Activated CD4-positive, CD25-positive, alpha-beta regulatory T cell (primary cell): ENCODE data around the gene TSPAN3.

Experiments
- DNase-seq, 4 experiments: peaks; one replicate each; lab custom pipeline; 2025; lab: John Stamatoyannopoulos, UW

TSPAN3 gene

DNA sequence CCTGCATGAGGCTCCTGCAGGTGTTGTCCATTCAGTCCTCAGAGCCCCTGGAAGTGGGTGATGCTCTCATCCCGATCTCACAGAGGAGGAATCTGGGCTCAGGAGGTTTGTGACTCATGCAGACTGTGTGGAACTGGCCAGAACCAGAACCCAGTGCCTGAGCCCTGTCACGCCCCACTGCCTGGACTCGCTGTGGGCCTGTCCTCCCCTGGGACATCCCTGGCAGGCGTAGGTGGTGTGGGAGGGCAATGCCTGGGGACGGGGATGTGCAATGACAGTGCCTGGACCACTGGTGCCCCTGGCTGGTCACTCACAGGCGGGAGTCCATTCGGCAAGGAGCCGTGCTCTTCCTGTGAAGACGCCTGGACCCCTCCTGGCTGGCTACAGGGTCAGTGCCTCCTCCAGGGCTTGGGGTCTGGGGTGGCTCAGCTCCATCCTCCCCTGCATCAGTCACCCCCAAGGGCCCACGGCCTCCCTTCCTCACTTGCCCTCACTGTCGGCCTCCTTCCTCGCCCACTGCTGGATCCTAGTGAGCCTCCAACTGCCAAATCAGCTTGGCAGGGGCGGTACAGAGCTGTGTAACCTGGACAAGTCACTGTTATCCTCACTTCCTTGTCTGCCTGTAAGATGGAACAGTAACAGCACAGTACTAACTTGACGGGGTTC is 61.1 kb downstream of the TSPAN3 start:
- DNase-seq: no peak

DNA sequence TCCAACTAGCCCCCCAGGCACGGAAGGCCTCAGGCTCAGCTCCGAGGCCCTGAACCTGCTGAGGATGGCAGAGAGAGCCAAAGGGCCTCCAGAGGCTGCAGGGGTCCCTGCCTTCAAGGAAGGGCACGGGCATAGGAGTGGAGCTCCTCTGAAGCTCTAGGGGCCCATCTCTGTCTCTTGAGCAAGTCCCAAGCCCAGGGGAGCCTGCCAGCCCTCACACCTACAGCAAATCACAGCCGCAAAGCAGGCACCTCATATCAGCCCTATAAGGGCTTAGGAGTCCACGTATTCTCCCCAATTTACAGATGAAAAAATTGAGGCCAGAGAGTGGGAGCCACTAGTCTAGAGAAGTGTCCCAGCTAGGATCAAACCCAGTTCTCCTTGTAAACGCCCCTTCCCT is 61.7 kb downstream of the TSPAN3 start:
- DNase-seq: no peak

DNA sequence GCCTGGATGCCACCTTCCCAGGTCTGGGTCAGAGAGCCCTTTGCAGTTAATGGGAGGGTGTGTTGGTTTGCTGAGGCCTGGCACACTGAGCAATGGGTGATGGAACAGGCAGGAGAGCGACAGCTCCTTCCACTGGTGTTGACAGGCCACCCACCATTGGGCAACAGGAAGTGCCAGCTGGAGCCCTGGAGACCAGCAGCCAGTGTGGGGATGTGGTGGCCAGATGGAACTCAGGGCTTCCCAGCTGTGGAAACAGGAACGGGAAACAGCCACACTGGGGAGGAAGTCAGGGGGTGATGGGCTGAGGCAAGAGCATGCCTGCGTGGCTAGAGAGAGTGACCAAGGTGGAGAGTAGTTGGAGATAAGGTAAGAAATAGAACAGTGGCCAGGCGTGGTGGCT is 66.7 kb downstream of the TSPAN3 start:
- no peak for DNase-seq

DNA sequence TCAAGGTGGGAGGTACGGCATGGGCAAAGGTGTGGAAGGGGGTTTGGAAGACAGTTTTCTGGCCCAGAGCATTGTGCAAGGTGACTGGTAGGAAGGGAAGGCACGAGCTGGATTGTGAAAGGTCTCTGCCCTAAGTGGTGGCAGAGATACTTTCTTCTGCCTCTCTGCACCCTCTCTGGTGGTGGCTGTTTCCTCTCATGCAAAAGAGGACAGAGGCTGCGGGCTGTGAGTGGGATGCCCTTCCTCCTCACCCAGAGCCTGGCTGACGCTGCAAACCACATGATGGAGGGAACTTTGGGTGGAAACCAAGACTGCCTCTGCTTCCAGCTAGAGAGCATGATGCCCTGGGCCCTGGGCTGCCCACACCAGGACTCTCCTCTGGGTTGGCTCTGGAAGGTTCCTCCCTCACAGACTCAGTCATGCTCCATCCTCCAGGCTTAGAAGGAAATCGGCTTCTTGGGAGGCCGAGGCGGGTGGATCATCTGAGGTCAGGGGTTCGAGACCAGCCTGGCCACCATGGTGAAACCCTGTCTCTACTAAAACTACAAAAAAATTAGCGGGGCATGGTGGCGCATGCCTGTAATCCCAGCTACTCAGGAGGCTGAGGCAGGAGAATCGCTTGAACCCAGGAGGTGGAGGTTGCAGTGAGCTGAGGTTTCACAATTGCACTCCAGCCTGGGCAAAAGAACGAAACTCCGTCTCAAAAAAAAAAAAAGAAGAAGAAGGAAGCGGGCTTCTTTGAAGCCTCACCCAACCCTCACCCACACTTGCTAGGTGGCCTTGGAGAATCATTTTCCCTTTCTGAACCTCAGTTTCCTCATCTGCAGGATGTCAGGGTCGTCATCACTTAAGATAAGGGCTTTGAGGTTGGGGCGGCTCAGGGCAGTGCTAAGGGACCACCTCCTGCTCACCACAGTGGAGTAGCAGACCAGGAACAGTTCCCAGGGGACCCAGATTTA is 67.7 kb downstream of the TSPAN3 start:
- peak in 2 of 4 experiments; percentile 13 to 31 for DNase-seq

DNA sequence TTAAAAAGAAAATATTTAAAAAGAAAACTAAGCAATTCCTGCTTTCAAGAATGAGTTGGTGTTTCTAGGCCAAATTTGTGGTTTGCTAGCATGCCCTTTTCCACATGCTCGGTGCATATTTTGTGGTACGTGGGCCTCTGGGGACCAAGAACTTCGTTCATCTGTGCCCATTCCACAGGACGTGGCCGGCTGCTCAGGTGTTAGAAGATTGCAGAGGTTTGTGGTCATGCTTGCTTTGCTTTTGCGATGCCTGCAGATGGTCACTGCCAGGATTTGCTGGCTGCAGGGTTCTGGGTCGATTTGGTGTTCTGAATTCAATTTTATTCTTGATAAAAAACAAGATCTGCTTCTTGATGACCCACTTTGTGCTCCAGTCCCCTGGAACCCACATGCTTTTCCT is 68.5 kb downstream of the TSPAN3 start:
- DNase-seq: no peak

DNA sequence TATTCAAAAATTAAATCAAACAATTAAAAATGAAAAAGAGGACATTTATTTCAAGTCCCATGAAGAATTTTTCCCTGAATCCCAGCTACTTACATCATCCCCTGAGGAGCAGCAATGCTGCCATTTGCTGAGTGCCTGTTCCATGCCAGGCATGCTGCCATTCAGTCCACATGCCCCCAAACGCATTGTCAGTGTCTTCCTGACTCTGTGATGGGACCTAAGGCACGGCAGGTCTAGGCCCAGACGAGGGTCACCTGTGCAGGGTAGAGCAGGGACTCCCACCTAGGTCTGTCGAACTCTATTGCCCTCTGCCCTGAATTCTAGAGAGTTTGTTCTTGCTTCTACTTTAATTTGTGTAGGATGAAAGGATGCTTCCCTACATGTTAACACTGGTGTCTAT is 68.9 kb downstream of the TSPAN3 start:
- DNase-seq: no peak

DNA sequence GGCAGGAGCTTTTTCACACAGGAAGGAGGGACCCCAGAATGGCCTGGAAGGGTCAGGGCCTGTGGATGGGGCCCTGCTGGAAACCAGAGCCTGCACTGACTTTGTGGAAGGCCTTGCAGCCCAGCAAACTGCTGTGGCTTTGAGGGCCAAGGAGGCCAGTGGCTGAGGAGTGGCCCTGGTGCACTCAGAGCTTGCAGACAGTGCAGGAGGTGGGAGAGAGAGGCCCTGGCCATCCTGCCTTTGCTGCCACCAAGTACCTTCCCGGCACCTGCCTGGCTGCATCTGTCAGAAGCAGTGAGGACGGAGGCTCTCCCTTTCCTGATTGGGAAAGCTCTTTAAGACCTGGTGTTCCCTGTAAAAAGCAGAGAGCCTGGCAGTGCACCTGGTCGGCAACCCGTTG is 69.6 kb downstream of the TSPAN3 start:
- no peak for DNase-seq

DNA sequence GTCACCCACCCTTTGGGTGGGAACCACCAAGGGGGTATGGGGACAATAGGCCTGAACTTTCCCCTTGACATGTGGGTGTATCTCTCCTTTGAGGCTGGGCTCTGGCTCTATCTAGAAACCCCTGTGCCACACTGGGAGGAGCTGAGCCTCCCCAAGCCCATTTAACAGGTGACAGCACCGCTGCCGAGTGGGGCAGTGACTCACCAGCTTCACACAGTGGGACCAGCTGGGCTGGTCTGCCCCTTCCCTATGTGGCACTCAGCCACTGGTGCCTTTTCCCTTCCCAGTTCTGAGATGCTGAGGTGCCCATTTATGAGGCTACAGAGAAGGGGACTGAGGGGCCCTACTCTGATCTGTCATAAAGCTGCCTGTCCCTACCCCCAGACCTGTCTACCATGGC is 70.9 kb downstream of the TSPAN3 start:
- DNase-seq: no peak

DNA sequence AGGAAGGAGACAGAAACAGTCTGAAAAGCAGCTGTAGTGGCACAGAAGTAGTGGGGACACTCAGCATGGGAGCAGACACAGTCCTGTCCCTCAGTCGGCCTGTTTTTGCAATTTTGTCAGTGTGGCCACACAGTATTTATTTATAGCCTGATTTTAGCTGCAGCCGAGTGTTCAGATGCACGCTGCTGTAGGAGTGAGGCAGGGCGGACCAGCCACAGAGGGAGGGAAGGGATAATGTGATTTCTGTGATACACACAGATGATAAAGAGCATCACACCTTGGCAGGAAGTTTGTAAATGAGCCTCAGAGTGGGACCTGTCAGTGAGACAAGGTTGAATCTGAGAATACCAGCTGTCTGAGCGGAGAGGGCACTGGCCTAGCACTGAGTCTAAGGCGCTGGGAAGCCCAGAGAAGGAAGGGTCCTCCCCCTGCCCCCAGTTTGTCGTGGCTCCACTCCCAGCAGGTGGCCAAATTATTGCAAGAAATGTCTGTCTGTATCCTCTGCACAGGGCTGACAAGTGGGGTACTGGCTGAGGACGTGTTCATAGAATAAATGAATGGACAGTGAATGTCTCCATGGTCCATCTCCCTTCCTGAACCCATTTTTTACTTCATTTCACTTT is 72.1 kb downstream of the TSPAN3 start:
- DNase-seq: no peak

DNA sequence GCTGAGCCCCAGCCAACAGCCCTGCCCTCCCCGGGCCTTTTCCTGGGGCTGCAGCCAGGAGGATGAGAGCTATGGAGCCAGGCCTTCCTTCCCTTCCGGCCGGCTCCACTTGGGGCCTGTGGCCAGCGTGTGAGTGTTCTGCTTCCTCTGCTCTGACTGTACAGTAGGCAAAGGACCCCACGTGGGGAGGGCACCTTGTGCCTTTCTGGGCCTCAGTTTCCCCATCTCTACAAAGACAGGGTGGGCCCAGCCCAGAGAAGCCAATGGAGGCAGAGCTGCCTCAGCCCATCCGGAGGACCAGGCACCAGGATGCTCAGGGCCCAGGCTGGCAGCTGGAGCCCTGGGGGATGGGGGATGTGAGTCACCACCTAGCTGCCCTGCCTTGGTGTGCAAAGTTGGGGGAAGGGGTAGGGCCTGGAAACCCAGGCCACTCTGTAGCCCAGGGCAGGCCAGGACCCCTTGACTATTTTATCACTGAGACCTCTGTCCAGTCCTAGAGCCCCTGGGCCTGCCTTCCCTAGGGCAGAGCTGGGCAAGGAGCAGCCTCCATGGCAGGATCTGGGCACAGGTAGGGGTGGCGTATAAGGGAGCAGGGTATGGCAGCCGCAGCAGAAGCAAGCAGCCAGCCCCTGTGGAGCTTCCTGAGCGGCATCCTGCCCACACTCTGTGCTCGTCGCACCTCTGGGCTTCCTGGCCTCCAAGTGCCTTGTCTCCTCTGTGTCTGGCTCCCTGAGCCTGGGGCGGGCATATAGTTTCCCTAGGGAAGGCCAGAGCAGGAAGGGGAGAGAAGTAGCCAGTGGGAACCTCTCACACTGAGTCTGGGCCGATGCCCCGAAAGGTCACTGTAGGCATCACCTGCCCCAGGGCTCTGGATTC is 74.1 kb downstream of the TSPAN3 start:
- peak in 2 of 4 experiments; percentile 32 to 41 for DNase-seq

DNA sequence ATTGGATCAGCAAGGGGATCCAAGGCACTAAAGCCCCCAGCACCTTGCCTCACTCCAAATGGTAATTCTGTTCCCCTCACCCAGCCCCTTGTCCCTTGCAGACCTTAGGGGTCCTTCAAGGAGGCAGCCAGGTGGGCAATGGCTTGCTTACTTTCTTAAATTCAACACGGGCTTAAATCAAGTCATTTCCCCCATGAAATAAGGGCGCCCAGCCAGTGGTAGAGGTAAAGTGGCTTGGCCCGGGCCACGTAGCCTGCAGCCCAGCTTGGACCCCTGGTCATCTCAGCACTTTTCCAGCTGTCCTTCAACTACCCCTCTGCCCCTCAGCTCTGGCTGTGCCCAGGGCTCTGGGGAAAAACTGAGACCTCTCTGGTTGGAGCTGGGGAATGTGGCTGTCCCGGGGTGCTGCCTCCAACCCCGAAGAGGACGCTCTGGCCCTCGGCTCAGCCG is 74.8 kb downstream of the TSPAN3 start:
- no peak for DNase-seq

DNA sequence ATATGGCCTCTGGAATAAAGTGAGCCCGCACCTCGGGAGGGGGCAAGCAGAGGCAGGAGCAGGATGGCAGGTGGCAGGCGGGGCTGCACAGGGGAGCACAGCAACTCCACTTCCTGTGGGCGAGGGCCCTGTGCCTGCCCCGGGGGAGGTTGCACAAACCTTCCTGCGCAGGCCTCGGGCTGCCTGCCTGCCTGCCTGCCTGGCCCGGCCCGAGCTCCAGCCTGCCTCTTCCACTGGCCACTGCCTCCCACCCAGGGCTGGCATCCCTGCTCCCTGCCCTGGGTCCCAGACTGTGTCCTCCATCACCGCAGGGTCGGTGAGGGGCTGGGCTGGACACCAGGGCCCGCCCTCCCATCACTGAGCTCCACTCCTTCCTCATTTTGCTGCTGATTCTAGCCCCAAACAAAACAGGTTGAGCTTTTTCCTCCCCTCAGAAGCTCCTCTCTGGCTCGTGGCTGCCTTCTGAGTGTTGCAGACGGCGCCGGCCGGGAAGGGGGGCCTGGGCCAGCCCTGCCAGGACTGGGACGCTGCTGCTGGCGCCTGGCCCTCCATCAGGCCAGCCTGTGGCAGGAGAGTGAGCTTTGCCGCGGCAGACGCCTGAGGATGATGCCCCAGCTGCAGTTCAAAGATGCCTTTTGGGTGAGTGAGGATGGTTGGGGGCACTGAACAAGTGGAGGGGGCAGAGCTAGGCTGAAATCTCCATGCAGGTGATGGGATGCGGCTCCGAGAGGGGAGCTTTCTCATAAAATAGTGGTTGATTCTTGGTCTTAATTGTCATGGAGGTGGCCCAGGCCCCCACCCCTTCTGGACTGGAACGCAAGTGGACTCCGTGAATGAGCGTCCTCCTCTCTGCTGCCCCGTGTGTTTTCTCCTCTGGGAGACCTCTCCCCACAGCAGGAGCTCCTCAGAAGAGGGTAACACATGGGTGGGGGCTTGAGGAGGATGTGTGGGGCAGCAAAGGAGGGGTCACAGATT is 75.7 kb downstream of the TSPAN3 start, which contains the start of gene PSTPIP1:
TSS of gene PSTPIP1 (plus strand) at position 156 of the 975 bp plus-strand sequence. CDS start at position 604, 448 bp downstream.
- DNase-seq: peak; percentile 23 to 68 (median 46)

DNA sequence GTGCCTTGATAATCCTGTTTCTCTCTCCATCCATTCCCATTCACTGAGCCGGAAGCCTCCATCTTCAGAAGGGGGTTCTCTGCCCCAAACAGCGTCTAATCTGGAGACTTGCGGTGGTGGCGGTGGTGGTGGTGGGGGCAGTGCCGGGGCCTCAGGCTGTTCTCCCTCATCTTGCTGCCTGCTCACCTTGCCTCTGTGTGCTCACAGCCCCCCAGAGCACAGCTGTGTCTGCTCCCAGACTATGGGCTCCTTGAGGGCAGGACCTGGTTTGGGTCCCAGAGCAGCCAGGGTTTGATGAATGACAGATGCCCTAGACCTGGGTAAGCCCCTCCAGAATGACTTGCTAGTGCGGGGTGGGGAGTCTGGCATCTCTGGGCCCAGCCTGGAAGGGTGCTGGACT is 76.4 kb downstream of the TSPAN3 start:
- DNase-seq: no peak

DNA sequence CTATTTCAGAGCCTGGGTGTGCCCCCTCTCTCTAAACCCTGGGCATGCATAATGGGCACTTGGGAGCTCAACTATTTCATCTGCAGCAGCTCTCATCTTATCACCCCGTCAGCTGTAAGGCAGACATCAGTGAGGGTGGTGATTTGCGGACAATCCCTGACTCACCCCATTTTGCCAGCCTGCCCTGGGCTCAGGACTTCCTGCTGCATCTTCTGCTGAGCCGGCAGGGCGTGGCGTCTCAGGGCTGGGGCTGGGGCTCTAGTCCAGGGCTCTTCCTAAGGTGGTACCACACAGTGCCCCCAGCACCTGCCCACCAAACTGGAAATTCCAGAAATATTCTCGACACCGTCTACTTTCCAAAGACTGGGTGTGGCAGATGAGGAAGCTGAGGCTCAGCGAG is 76.9 kb downstream of the TSPAN3 start:
- peak; percentile 16 to 40 (median 26) for DNase-seq

DNA sequence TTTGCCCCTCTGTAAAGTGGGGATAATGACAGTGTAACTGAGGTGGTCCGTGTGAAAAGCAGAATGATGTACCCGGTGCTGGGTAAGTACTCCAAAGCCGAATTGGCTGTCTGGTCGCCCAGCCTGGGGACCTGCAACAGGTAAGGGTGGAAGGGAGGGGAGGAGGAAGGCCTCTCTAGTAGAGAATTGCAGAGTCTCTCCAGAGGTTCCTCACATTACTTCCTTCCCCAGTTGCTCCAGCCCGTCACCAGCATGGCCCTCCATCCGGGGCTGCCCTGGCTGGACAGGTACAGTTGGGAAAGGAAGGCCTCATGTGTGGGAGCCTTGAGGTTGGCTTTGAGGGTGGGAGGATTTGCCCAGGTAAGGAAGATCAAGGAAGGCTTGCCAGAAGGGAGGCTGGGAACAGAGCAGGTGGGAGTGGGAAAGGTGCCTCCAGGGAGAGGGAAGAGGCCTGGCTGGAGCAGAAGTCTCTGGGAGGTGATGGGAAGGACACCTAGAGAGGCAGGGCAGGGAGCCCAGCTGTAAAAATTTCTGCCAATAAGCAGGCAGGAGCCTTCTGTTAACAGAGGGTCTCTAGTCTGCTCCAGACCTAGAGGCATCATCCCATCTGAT is 77.7 kb downstream of the TSPAN3 start:
- no peak for DNase-seq

DNA sequence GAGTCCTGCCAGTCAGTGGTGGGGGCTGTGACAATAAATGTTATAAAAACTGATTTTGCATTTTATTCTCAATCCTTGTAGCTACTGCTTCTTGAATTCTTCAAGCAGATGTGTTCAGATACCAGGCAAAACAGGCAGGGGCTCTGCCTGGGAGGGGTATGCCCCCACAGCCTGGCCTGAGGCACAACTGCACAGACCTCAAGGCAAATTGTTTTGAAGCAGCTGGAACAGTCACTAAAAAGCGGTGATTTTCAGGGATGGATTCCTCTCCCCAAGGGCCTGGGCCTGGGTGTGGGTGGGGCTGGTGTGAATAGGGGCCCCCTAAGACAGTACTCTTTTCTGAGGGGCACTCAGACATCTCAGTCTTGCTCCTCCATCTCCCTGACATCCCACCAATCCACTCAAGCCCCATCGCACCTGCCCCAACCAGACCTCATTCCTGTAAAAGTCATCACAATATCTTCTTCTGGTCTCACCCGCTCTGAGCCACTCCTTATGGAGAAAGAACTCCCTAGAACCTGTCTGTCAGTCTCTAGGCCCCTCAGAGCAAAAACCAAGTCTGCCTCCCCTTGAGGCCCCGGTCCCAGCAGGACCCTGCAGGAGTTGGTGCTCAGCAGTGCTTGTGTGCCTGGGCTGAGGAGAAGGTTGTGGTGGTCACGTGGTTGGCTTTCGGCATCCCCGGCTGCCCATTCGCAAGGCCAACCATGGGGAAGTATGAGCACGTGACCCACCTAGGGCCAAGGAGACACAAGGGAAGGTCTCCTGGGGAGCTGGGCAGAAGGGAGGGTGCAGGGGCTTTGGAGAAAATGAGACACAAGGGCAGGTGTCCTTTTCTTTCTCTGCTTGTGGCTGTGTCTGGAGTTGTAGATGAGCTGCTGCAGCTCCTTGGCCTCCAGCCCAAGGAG is 78.9 kb downstream of the TSPAN3 start:
- DNase-seq: no peak
